ENCODE results near the gene FAM20B.

DNA sequence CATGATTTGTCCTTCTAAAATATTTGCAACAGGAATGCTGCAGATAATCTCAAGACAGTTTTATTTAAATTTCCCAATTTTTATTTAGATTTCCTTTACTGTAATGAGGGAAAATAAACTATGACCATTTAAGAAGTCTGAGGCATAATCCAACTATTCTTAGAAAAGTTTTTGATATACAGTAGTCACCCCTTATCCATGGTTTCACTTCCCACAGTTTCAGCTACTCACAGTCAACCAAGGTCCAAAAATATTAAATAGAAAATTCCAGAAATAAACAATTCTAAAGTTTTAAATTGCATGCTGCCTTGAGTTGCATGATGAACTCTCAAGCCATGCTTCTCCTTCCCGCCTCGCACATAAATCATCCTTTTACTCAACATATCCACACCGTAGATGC lies 89.5 kb downstream of the FAM20B start:
- no peak for TF ChIP-seq POLR2AphosphoS5 (IDR thresholded peaks at IDR 0.05; ENCODE audit: low read depth, low read length)
- TF ChIP-seq POLR2A (IDR thresholded peaks at IDR 0.05; ENCODE audit: low read depth, low read length) = no peak
- no peak for TF ChIP-seq TAF1 (IDR thresholded peaks at IDR 0.05; ENCODE audit: low read depth, low read length)
- TF ChIP-seq POU2F2 (IDR thresholded peaks at IDR 0.05; ENCODE audit: low read depth, low read length) = no peak

Measured in GM12891 (cell line).